Large intestine (tissue), 3 donors: Measurements from ENCODE around the gene IER3. TPM values are rescaled to one million over a fixed set of nuclear protein-coding genes. Genes with fewer than 3 reads are reported as not detected.
A peak's percentile ranks its signal among the peaks of the same experiment; 100 is the strongest.

Experiments used
- DNase-seq, 2 donors: peaks; one replicate each; pipeline versions ENCODE4 v3.0.0 to v3.0.0-alpha.2; 2013
- H3K27ac ChIP-seq: one replicate; pipeline ENCODE4 v1.5.1; 2013; ENCODE audit warnings: low read length
- H3K27me3 ChIP-seq: 2 replicates; pipeline ENCODE4 v1.6.1; 2013; ENCODE audit warnings: low read length; ENCODE audit not compliant: control insufficient read depth, insufficient read depth
- H3K36me3 ChIP-seq: 2 replicates; pipeline ENCODE4 v1.6.1; 2013; ENCODE audit warnings: low read length; ENCODE audit not compliant: control insufficient read depth, insufficient read depth
- H3K4me1 ChIP-seq: one replicate; pipeline ENCODE4 v1.6.1; 2013; ENCODE audit warnings: low read length; ENCODE audit not compliant: control insufficient read depth, insufficient read depth
- H3K4me3 ChIP-seq: one replicate; pipeline ENCODE4 v1.5.1; 2013; ENCODE audit warnings: low read length
- H3K9me3 ChIP-seq: one replicate; pipeline ENCODE4 v1.6.1; 2013; ENCODE audit warnings: mild to moderate bottlenecking, low read depth, low read length, moderate library complexity; ENCODE audit not compliant: control insufficient read depth
- WGBS: methylation state at CpG from one replicate; pipeline ENCODE4 v1.1.5; 2013; ENCODE audit warnings: low lambda C conversion rate; ENCODE audit not compliant: insufficient coverage; 5-methylcytosine and 5-hydroxymethylcytosine counted together
- polyA plus RNA-seq: library from polyadenylated mRNA; unstranded; fragments of 120-200 nt; gene quantifications from one replicate; pipeline ENCODE4 v1.2.1, GENCODE V29; 2013

IER3 gene
- polyA plus RNA-seq, 1 donor, result 24.7 TPM

GRCh38 chr6:30700340-30700739 is 44.0 kb downstream of the IER3 start:
- H3K9me3 ChIP-seq, result no peaks in the 10 kb centered on the region
- no peaks in the 10 kb centered on the region for H3K4me1 ChIP-seq
- no CpG with 5 or more reads among the region's 4 CpGs for WGBS
- peak; percentile 69 to 84 for DNase-seq
- H3K27me3 ChIP-seq, result no peaks in the 10 kb centered on the region
- H3K27ac ChIP-seq, result peak overlapping the region; percentile 50
- H3K4me3 ChIP-seq, result no peak overlapping the region
- peaks cover 17% of the 10 kb centered on the region for H3K36me3 ChIP-seq

- no peak overlapping the region for H3K27ac ChIP-seq
- H3K36me3 ChIP-seq, result peaks cover 2% of the 10 kb centered on the region
- H3K9me3 ChIP-seq, result no peaks in the 10 kb centered on the region
- no peak overlapping the region for H3K4me3 ChIP-seq
- DNase-seq, result no peak
- no CpG with 5 or more reads among the region's 5 CpGs for WGBS
- H3K4me1 ChIP-seq, result no peaks in the 10 kb centered on the region
- H3K27me3 ChIP-seq, result no peaks in the 10 kb centered on the region
Measured at GRCh38 chr6:30696432-30696831, 47.9 kb downstream of the IER3 start.

Other genes starting within 250 kb of the IER3 start
- gene GNL1, start 188.1 kb downstream of the IER3 start, polyA plus RNA-seq, result 54.9 TPM
- gene PRR3, start 187.3 kb downstream of the IER3 start, polyA plus RNA-seq, result 18.5 TPM
- 80.3 TPM for gene ABCF1, start 173.1 kb downstream of the IER3 start, polyA plus RNA-seq
- 43.6 TPM for gene PPP1R10, start 127.3 kb downstream of the IER3 start, polyA plus RNA-seq
- gene MRPS18B, start 126.7 kb downstream of the IER3 start, polyA plus RNA-seq, result 46.8 TPM
- 36.6 TPM for gene ATAT1, start 117.7 kb downstream of the IER3 start, polyA plus RNA-seq
- 34.7 TPM for gene C6orf136, start 97.4 kb downstream of the IER3 start, polyA plus RNA-seq
- 48.5 TPM for gene DHX16, start 71.5 kb downstream of the IER3 start, polyA plus RNA-seq
- gene PPP1R18, start 57.9 kb downstream of the IER3 start, polyA plus RNA-seq, result 23.0 TPM
- 16.5 TPM for gene NRM, start 53.6 kb downstream of the IER3 start, polyA plus RNA-seq
- 22.5 TPM for gene MDC1, start 27.3 kb downstream of the IER3 start, polyA plus RNA-seq
- gene TUBB, start 24.2 kb downstream of the IER3 start, polyA plus RNA-seq, result 512 TPM
- 94.5 TPM for gene FLOT1, start 1.9 kb downstream of the IER3 start, polyA plus RNA-seq
- 150 TPM for gene DDR1, start 140.0 kb upstream of the IER3 start, polyA plus RNA-seq
- 24.4 TPM for gene GTF2H4, start 163.7 kb upstream of the IER3 start, polyA plus RNA-seq
- 43.5 TPM for gene VARS2, start 169.7 kb upstream of the IER3 start, polyA plus RNA-seq
- 0.70 TPM for gene SFTA2, start 187.6 kb upstream of the IER3 start, polyA plus RNA-seq
- 0.04 TPM for gene MUCL3, start 196.4 kb upstream of the IER3 start, polyA plus RNA-seq
- gene MUC21, start 239.2 kb upstream of the IER3 start, polyA plus RNA-seq, result not detected